K562 (cell line): ENCODE data around the gene ANKRD31. TPM values are rescaled to one million over a fixed set of nuclear protein-coding genes. Genes with fewer than 3 reads are reported as not detected.

Experiments used
- ATAC-seq: fragments of 200-7000 bp; cut with Tn5 transposase; 3 replicates; pipeline ENCODE4 v1.9.1; 2020; ENCODE audit warnings: moderate library complexity
- BruUV-seq: library from RNA; stranded (reverse); fragments of 400-500 nt; replicated peaks from 2 replicates; lab custom pipeline; 2021; lab: Mats Ljungman, UMichigan
- CTCF ChIA-PET: fragments of 300-600 bp; formaldehyde crosslinking; extraction: SDS; loops from one replicate; lab custom pipeline; 2021; ENCODE audit warnings: low intra/inter-chr PET ratio; lab: Yijun Ruan, JAX
- POLR2A ChIA-PET: fragments of 300-600, 350-650 bp; sonication (Branson Sonifier 250); formaldehyde crosslinking; extraction: SDS; loops from one replicate; lab custom pipeline; 2021; ENCODE audit warnings: antibody characterized with exemption, inconsistent platforms; lab: Yijun Ruan, JAX
- DNase-seq, 4 experiments: peaks; one replicate each; pipeline versions ENCODE4 v3.0.0 to v3.0.0-alpha.2; 2011 to 2018; ENCODE audit warnings: low spot score in 3 of 4, mixed read lengths in 3 of 4; ENCODE audit errors: extremely low read depth in 1 of 4
- FAIRE-seq: peaks from 2 replicates; lab custom pipeline; 2011; peaks lifted over from hg19 to GRCh38; lab: Jason Lieb, UNC
- H2AFZ ChIP-seq: 2 replicates; pipeline ENCODE4 v1.6.0; 2011; ENCODE audit warnings: low read depth, low read length, control low read depth, inconsistent platforms
- H3K27ac ChIP-seq: fragments of 200-600 bp; 3 replicates; pipeline ENCODE4 v1.8.0; 2011; ENCODE audit warnings: low read depth, mild to moderate bottlenecking, control low read depth, inconsistent platforms, low read length, moderate library complexity, mixed read lengths; ENCODE audit errors: extremely low read depth
- H3K27me3 ChIP-seq, 2 experiments: fragments of 300-600 bp in 1 of 2; 2 replicates in 1 of 2; 3 replicates in 1 of 2; pipeline versions ENCODE4 v1.6.0 to v1.8.0; 2011; ENCODE audit warnings: inconsistent platforms in 2 of 2, low read length in 2 of 2, mild to moderate bottlenecking in 1 of 2, mixed read lengths in 1 of 2, moderate library complexity in 1 of 2; ENCODE audit not compliant: control insufficient read depth in 2 of 2, insufficient read depth in 2 of 2
- H3K36me3 ChIP-seq: fragments of 300-600 bp; 3 replicates; pipeline ENCODE4 v1.8.0; 2011; ENCODE audit warnings: mild to moderate bottlenecking, low read length, inconsistent platforms; ENCODE audit not compliant: control insufficient read depth, insufficient read depth
- H3K4me1 ChIP-seq, 2 experiments: fragments of 200-600 bp in 1 of 2; replicated peaks in 1 of 2; 2 replicates in 1 of 2; 3 replicates in 1 of 2; pipeline versions ENCODE4 v1.5.1 to v1.8.0; 2011; ENCODE audit warnings: inconsistent platforms in 2 of 2, low read length in 2 of 2, mild to moderate bottlenecking in 1 of 2, mixed read lengths in 1 of 2, moderate library complexity in 1 of 2; ENCODE audit not compliant: control insufficient read depth in 2 of 2, insufficient read depth in 2 of 2
- H3K4me2 ChIP-seq: 2 replicates; pipeline ENCODE4 v1.6.1; 2011; ENCODE audit warnings: low read length, control low read depth, inconsistent platforms, mixed read lengths; ENCODE audit not compliant: insufficient read depth
- H3K4me3 ChIP-seq: fragments of 200-600 bp; sonication (generic), shearing (Covaris generic); 2 replicates; pipeline ENCODE4 v1.5.1; 2016; ENCODE audit warnings: control low read depth, inconsistent platforms
- H3K79me2 ChIP-seq: fragments of 200-600 bp; 3 replicates; pipeline ENCODE4 v1.8.0; 2011; ENCODE audit warnings: low read length, inconsistent platforms; ENCODE audit not compliant: control insufficient read depth, insufficient read depth
- H3K9ac ChIP-seq, 2 experiments: 2 replicates each; pipeline versions ENCODE4 v1.6.0 to v1.6.1; 2011; ENCODE audit warnings: low read depth in 2 of 2, low read length in 2 of 2, control low read depth in 1 of 2, inconsistent platforms in 1 of 2, mild to moderate bottlenecking in 1 of 2, mixed read lengths in 1 of 2; ENCODE audit not compliant: insufficient read depth in 1 of 2
- H3K9me1 ChIP-seq: one replicate; pipeline ENCODE4 v1.6.0; 2011; ENCODE audit warnings: inconsistent platforms, mild to moderate bottlenecking, low read length, moderate library complexity; ENCODE audit not compliant: control insufficient read depth, insufficient read depth
- H3K9me3 ChIP-seq: replicated peaks from 2 replicates; pipeline ENCODE4 v1.5.1; 2011; ENCODE audit warnings: low read depth, low read length, inconsistent platforms; ENCODE audit not compliant: control insufficient read depth, insufficient read depth
- H4K20me1 ChIP-seq: replicated peaks from 2 replicates; pipeline ENCODE4 v1.6.1; 2011; ENCODE audit warnings: low read length, inconsistent platforms, mixed read lengths; ENCODE audit not compliant: control insufficient read depth, insufficient read depth
- CCAR2 ChIP-seq: fragments of 200-400 bp; formaldehyde crosslinking; IDR thresholded peaks from 2 replicates; pipeline ENCODE4 v1.6.1; 2017; ENCODE audit warnings: mild to moderate bottlenecking, low read depth, low read length
- GATA2 ChIP-seq: sonication (generic); formaldehyde crosslinking; IDR thresholded peaks from 2 replicates; pipeline ENCODE4 v1.4.0; 2020; ENCODE audit warnings: mild to moderate bottlenecking, missing genetic modification reagents
- HDAC3 ChIP-seq: fragments of 450-650 bp; IDR thresholded peaks from 2 replicates; pipeline ENCODE4 v1.6.1; 2018; ENCODE audit warnings: borderline replicate concordance, mild to moderate bottlenecking, moderate library complexity; ENCODE audit not compliant: partially characterized antibody
- PHF21A ChIP-seq: fragments of 450-650 bp; IDR thresholded peaks from 2 replicates; pipeline ENCODE4 v1.6.1; 2017; ENCODE audit warnings: low read depth, borderline replicate concordance
- WGBS: fragments of 100-300 bp; shearing (Covaris generic); methylation state at CpG from one replicate; pipeline ENCODE4 v1.1.6; 2016; ENCODE audit warnings: low coverage, mixed read lengths; ENCODE audit not compliant: insufficient coverage; ENCODE audit errors: missing lambda C conversion rate; 5-methylcytosine and 5-hydroxymethylcytosine counted together
- in situ Hi-C: fragments of 300-500 bp; cut with MboI; formaldehyde crosslinking; loops from 4 replicates; pipeline ENCODE4 v1.15.0; 2018; ENCODE audit warnings: inconsistent platforms, mixed read lengths
- intact Hi-C: fragments of 100-400 bp; cut with micrococcal nuclease; formaldehyde crosslinking; loops from 2 replicates; pipeline ENCODE4 v1.14.2; 2022
- polyA plus RNA-seq, 8 experiments: library from polyadenylated mRNA; depleted of rRNA in 4 of 8; stranded (reverse) in 5 of 8; unstranded in 3 of 8; fragments of >200 nt; fragmentation: Nextera tagmentation in 2 of 8; fragmentation: Illumina TruSeq in 1 of 8; extraction: Ambion mirVana in 2 of 8; extraction: Trizol in 1 of 8; gene quantifications; 2 replicates each; pipeline versions ENCODE4 v1.2.1 to v1.2.3, GENCODE V29; 2011 to 2014; ENCODE audit warnings: inconsistent platforms in 1 of 8, missing spikeins in 1 of 8
- total RNA-seq, 7 experiments: library from RNA; depleted of rRNA in 6 of 7; stranded (reverse); fragments of >200 nt in 6 of 7; fragmentation: Illumina TruSeq in 2 of 7; extraction: Trizol in 2 of 7; gene quantifications; 2 replicates each; pipeline versions ENCODE4 v1.2.1 to v1.2.3, GENCODE V29; 2011 to 2021; ENCODE audit warnings: low replicate concordance in 1 of 7
- TF ChIP-seq, protein P1 (sequence below): sonication (generic); formaldehyde crosslinking; IDR thresholded peaks from 2 replicates; pipeline ENCODE4 v1.8.1; 2023; ENCODE audit warnings: missing genetic modification reagents, mild to moderate bottlenecking, borderline replicate concordance
- TF ChIP-seq, protein P2 (sequence below): sonication (generic); formaldehyde crosslinking; IDR thresholded peaks from 2 replicates; pipeline ENCODE4 v1.8.0; 2022; ENCODE audit warnings: mild to moderate bottlenecking, missing genetic modification reagents

Gene ANKRD31
- total and polyA plus RNA-seq, 9 of the 15 experiments (the other 6 are each of a cell fraction or from before 2014, with no cell fraction given): under 0.01 to 0.11 (median 0.05) TPM; not detected in 1

DNA sequence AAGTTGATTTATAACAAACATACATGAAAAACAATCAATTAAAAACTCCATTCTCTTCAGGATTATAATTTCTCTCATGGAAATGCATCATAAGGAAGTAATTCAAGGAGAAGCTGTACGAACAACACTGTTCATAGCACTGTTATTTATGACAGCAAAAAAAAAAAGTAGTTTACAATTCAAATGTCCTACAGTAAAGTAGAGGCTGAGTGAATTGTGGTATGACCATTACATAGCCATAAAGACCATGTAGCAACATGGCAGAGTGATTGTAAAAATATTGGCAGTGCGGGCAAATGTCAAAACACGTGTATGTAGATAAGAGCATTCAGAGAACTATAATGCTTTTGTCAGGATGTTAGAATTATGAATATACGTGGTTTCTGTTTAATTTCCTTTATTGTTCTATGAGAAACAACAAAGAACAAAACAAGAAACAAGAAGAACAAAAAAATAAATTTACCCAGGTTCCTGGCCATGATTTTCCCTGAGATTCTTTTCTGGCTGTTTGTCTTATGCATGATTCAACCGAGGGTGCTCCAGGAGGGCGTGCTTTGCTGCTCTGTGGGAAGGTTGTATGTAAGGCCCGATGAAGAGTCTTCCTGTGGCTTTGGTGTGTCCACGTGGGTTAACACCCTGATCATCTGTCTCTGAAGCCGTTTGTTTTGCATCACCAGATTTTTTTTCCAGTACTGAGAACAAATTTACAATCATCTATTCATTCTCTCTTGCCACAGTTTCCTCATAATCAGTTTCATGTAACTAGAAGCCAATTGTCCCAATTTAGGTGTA is 213.1 kb downstream of the ANKRD31 start:
- Histone ChIP-seq H3K36me3 (no peaks in the 10 kb centered on the region), H3K9me3 (no peaks in the 10 kb centered on the region), H3K27me3 (no peaks in the 10 kb centered on the region; a peak in 1 of 5 replicates), H3K9ac (no peak overlapping the region), H3K79me2 (no peaks in the 10 kb centered on the region), H3K4me2 (no peak overlapping the region), H4K20me1 (no peaks in the 10 kb centered on the region), H3K4me3 (no peak overlapping the region), H3K9me1 (no peaks in the 10 kb centered on the region), H2AFZ (no peak overlapping the region), H3K27ac (no peak overlapping the region), H3K4me1 (no peaks in the 10 kb centered on the region)
- 1% methylated on average over 9 of the region's 9 CpGs for WGBS
- ATAC-seq (no peak), FAIRE-seq (no peak), DNase-seq (no peak)
- intact Hi-C loops (no loop called here), in situ Hi-C loops (no loop called here)
- ChIA-PET CTCF (no interaction called here), POLR2A (interaction anchor here (0.7 to 1.0 kb wide), 2 partner anchors 12 to 1540 kb away, joined by 3 to 4 read pairs; no protein-coding TSS in a partner anchor)
- BruUV-seq: no TSS peak
- TF ChIP-seq GATA2 (CRISPR knock-in tag) (no peak), CCAR2 (no peak), HDAC3 (no peak), PHF21A (no peak)
- TF ChIP-seq, protein P1, sequence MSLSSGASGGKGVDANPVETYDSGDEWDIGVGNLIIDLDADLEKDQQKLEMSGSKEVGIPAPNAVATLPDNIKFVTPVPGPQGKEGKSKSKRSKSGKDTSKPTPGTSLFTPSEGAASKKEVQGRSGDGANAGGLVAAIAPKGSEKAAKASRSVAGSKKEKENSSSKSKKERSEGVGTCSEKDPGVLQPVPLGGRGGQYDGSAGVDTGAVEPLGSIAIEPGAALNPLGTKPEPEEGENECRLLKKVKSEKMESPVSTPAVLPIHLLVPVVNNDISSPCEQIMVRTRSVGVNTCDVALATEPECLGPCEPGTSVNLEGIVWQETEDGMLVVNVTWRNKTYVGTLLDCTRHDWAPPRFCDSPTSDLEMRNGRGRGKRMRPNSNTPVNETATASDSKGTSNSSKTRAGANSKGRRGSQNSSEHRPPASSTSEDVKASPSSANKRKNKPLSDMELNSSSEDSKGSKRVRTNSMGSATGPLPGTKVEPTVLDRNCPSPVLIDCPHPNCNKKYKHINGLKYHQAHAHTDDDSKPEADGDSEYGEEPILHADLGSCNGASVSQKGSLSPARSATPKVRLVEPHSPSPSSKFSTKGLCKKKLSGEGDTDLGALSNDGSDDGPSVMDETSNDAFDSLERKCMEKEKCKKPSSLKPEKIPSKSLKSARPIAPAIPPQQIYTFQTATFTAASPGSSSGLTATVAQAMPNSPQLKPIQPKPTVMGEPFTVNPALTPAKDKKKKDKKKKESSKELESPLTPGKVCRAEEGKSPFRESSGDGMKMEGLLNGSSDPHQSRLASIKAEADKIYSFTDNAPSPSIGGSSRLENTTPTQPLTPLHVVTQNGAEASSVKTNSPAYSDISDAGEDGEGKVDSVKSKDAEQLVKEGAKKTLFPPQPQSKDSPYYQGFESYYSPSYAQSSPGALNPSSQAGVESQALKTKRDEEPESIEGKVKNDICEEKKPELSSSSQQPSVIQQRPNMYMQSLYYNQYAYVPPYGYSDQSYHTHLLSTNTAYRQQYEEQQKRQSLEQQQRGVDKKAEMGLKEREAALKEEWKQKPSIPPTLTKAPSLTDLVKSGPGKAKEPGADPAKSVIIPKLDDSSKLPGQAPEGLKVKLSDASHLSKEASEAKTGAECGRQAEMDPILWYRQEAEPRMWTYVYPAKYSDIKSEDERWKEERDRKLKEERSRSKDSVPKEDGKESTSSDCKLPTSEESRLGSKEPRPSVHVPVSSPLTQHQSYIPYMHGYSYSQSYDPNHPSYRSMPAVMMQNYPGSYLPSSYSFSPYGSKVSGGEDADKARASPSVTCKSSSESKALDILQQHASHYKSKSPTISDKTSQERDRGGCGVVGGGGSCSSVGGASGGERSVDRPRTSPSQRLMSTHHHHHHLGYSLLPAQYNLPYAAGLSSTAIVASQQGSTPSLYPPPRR (CRISPR knock-in tag): no peak
- TF ChIP-seq, protein P2, sequence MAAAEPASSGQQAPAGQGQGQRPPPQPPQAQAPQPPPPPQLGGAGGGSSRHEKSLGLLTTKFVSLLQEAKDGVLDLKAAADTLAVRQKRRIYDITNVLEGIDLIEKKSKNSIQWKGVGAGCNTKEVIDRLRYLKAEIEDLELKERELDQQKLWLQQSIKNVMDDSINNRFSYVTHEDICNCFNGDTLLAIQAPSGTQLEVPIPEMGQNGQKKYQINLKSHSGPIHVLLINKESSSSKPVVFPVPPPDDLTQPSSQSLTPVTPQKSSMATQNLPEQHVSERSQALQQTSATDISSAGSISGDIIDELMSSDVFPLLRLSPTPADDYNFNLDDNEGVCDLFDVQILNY: no peak
